ENCODE data around the gene SLC17A7.
"Not testable (repeated sequence)": the region's sequence is repeated elsewhere in the genome, so short reads cannot be mapped to it uniquely, and the experiment has no call there.

SLC17A7 gene

GRCh38 chr19:49441210-49441959 is at the start of gene SLC17A7:
SLC17A7 (minus strand) TSS chr19:49441527; CDS start chr19:49441379, 148 bp downstream.
- peak in 1 of 2 experiments; percentile 25 for DNase-seq (ENCODE audit: low read depth in 2 of 2)

DNA sequence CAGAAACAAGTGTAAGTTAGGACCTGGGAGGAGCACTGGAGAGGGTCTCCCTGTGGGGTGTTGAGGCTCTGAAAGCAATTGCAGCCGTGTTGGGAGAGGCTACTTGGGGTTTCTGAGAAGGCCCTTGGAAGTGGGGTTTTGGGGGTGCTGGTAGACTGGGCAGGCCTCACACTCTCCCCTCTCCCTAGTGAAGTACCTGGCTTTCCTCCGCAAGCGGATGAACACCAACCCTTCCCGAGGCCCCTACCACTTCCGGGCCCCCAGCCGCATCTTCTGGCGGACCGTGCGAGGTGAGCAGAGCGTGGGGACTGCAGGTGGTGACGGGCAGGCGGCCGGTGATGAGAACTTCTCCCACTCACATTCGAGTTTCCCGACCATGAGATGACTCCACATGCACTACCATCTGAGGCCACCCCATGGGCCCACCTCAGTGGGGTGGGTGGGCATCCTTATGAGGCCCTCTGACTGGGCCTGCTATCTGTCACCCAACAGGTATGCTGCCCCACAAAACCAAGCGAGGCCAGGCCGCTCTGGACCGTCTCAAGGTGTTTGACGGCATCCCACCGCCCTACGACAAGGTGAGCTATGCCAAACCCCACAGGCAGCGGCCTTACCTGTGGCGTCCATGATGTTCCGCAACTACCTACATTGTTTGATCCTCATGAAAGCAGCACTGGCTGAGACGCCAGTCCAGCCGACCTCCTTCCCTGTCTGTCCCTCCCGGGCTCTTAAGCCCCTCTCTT is 49.1 kb upstream of the SLC17A7 start:
- DNase-seq (ENCODE audit: low read depth in 2 of 2), result no peak

DNA sequence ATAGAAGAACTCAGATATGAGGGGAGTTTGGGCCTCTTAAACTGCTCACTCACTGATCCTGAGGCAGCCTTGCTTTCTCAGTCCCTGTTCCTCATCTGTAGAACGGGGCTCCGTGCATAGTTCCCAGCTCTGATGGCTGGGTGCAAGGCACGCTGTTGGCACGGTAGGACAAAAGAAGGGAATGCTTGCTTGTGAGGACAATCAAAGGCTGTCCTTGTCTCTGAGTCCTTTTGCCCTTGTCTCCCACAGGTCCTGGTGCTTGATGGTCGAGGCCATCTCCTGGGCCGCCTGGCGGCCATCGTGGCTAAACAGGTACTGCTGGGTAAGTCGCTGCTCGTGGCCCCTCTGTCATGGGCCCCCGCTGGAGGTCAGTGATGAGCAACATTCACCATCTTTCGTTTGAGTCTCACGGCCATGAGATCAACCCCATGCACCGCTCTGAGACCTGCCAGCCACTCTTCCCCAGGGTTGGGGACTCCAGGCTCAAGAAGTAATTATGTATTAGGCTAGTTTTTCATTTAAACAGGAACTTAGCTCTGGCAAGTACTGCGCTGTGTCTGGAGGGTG is 48.4 kb upstream of the SLC17A7 start:
- no peak for DNase-seq (ENCODE audit: low read depth in 2 of 2)

GRCh38 chr19:49488863-49489537 is 47.7 kb upstream of the SLC17A7 start:
- DNase-seq (ENCODE audit: low read depth in 2 of 2), result no peak

GRCh38 chr19:49488046-49488862 is 46.9 kb upstream of the SLC17A7 start:
- no peak for DNase-seq (ENCODE audit: low read depth in 2 of 2)

DNA sequence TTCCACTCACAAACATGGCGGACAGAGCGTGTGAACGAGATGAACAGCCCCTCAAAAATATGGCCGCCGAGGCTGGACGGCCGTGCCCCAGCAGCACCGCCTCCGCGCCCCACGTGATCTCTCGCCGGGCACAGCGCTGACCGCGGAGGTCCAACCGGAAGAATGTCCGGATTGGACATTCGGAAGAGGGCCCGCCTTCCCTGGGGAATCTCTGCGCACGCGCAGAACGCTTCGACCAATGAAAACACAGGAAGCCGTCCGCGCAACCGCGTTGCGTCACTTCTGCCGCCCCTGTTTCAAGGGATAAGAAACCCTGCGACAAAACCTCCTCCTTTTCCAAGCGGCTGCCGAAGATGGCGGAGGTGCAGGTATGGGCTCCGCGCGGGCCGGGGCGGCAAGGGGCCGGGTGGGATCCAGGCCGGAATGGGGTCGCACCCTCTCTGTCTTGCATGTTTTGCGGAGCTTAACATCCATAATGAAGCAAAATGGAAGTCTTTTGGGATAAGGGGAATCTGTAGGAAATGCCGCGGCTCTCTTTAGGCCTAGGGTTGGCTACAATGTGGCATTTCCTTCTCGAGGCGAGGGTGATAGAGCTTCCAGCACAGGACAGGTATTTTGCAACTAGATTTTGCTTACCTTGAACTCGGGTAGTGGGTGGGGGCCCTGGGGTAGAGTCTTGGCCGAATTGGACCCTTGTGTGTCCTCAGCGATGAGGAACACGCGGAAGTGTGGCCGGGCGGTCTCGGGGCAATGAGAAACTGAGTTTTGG is 46.1 kb upstream of the SLC17A7 start, which contains the start of gene RPL13A:
RPL13A (plus strand) TSS at position 332 of the 769 bp plus-strand sequence; CDS start at position 354, 22 bp downstream.
- DNase-seq (ENCODE audit: low read depth in 2 of 2), result peak; percentile 99 to 100

DNA sequence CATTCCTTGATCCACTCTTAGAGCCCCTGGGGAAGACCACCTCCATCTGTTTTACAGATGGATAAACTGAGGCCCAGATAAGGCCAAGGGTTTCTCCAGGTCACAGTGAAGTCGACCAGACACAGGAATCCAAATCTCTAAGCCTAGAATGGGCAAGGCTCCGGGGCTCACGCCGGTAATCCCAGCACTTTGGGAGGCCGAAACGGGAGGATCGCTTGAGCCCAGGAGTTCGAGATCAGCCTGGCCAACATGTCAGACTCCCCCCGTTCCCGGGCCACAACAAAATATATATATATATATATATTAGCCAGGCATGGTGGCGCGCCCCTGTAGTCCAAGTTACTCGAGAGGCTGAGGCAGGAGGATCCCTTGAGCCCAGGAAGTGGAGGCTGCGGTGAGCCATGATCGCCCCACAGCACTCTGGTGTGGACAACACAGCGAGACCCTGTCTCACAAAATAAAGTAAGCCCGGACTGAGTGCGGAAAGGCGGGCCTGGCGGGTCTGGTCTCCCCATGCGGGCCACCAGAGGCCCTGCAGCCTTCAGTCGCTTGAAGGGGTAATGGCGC is 45.5 kb upstream of the SLC17A7 start:
- no peak for DNase-seq (ENCODE audit: low read depth in 2 of 2)

DNA sequence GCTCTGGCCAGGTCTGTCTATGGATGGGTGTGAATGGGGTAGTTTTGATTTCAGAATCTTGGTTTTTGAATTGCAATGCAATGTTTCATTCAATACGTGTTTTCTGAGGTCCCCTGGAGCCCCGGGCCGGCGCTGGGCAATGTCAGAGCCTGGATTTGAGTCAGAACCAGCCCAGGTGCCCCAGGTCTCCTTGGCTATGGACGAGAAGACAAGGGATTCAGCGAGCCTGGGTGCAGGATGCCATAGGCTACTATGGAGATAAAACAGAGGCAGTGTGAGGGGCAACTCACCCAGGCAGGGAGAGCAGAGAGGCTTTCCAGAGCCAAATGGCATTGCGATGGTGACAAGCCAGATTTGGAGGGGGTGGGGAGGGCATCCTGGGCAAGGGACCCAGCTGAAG is 44.9 kb upstream of the SLC17A7 start:
- DNase-seq (ENCODE audit: low read depth in 2 of 2), result no peak

GRCh38 chr19:49481020-49481683 is 39.8 kb upstream of the SLC17A7 start:
- no peak for DNase-seq (ENCODE audit: low read depth in 2 of 2)

DNA sequence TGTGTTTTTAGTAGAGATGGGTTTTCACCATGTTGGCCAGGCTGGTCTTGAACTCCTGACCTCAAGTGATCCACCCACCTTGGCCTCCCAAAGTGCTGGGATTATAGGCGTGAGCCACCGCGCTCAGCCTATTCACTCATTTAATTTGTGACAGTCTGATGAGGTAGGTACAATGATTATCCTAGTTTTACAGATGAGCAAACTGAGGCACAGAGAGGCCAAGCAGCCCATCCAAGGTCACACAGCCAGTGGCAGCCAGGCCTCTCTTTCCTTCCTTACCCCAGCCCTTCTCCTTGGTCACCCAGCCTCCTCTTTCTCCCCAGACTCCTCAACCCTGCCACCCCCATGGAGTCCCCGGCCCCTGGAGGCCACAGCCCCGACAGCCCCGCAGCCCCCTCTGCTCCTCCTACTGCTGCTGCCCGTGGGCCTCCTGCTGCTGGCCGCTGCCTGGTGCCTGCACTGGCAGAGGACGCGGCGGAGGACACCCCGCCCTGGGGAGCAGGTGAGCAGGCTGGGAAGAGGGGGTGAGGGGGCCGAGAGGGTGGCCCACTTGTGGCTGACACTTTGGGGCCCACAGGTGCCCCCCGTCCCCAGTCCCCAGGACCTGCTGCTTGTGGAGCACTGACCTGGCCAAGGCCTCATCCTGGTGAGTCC is 38.8 kb upstream of the SLC17A7 start:
- DNase-seq (ENCODE audit: low read depth in 2 of 2), result no peak

DNA sequence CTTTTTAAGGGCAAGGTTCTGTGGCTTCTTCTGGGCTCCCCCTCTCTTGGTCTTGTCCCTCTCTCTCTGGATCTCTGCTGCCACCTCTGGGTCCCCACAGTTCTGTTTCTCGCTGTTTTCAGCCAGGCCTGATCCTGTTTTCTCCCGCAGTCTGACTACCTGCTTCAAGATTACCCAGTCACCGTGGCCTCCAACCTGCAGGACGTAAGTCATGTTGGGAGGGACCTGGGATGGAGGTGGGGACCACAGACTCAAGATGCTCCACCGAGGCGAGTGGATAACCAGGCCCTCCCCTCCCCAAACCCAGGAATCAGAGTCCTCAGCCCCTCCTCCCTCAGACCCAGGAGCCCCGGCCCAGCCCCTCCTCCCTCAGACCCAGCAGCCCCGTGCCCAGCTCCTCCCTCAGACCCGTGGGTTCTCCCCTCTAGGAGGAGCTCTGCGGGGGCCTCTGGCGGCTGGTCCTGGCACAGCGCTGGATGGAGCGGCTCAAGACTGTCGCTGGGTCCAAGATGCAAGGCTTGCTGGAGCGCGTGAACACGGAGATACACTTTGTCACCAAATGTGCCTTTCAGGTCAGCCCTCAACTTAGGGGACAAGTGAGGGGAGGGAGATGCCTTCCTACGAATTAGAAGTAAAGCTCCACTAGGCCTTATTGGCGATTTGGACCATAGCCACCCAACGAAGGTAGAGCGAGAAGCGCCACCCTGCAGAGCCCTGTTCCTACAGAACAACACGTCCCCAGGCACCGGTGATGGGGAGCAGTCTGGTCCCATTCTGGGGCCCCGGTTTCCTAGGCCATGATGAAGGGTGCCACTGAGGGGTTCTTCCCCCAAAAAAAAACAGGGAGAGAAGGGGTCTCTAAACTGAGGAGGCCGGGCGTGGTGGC is 34.9 kb upstream of the SLC17A7 start:
- peak in 1 of 2 experiments; percentile 81 for DNase-seq (ENCODE audit: low read depth in 2 of 2)

DNA sequence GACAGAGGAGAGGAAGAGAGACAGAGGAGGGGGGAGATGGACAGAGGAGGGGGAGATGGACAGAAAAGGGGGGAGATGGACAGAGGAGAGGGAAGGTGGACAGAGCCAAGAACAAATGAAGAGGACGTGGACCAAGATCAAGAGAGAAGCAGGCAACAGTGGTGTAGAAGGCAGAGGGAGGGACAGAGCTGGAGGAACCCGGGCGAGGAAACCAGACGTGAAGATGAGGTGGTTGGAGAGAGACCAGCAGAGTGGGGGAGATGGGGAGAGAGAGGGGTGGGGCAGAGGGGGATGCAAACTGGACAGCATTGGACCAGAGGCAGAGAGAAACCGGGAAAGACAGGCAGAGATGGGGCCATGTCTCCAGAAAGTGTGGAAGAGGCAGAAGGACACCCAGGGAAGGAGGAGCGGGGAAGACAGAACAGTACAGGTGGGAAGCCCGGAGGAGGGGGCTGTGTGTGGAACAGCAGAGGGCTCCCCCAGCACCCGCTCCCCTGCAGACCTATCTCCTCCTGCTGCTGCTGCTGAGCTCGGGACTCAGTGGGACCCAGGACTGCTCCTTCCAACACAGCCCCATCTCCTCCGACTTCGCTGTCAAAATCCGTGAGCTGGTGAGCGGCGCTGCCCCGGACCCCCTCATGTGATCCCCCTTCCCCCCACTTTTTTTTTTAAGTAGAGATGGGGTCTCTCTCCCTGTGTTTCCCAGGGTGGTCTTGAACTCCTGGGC is 34.0 kb upstream of the SLC17A7 start:
- DNase-seq (ENCODE audit: low read depth in 2 of 2), result no peak

GRCh38 chr19:49474542-49474924 is 33.2 kb upstream of the SLC17A7 start:
- no peak for DNase-seq (ENCODE audit: low read depth in 2 of 2)

- peak; percentile 71 to 77 for DNase-seq (ENCODE audit: low read depth in 2 of 2)
Observed at GRCh38 chr19:49473868-49474541, 32.7 kb upstream of the SLC17A7 start, which contains the start of gene FLT3LG. FLT3LG (plus strand) TSS chr19:49474215; CDS start chr19:49474640, 425 bp downstream.

DNA sequence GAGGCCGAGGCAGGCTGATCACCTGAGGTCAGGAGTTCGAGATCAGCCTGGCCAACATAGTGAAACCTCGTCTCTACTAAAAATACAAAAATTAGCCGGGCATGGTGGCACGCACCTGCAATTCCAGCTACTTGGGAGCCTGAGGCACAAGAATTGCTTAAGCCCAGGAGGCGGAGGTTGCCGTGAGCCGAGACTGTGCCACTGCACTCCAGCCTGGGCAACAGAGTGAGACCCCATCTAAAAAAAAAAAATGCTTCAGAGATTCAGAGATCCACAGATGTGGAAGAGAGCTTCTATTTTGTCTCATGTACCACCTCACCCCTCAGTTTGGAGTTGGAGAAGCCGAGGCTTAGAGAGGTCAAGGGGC is 32.2 kb upstream of the SLC17A7 start:
- DNase-seq (ENCODE audit: low read depth in 2 of 2), result not testable (repeated sequence)

- no peak for DNase-seq (ENCODE audit: low read depth in 2 of 2)
Observed at GRCh38 chr19:49472936-49473335, 31.6 kb upstream of the SLC17A7 start.

GRCh38 chr19:49470615-49470978 is 29.3 kb upstream of the SLC17A7 start:
- no peak for DNase-seq (ENCODE audit: low read depth in 2 of 2)
